GM21786 (cell line): Measurements from ENCODE around the gene CACTIN.
"Not testable (repeated sequence)": the region's sequence is repeated elsewhere in the genome, so short reads cannot be mapped to it uniquely, and the experiment has no call there.

Source experiments
- ATAC-seq: cut with Tn5 transposase; IDR thresholded peaks from one replicate; pipeline ENCODE4 v1.9.1; 2021; ENCODE audit not compliant: unreplicated experiment

Gene CACTIN

DNA sequence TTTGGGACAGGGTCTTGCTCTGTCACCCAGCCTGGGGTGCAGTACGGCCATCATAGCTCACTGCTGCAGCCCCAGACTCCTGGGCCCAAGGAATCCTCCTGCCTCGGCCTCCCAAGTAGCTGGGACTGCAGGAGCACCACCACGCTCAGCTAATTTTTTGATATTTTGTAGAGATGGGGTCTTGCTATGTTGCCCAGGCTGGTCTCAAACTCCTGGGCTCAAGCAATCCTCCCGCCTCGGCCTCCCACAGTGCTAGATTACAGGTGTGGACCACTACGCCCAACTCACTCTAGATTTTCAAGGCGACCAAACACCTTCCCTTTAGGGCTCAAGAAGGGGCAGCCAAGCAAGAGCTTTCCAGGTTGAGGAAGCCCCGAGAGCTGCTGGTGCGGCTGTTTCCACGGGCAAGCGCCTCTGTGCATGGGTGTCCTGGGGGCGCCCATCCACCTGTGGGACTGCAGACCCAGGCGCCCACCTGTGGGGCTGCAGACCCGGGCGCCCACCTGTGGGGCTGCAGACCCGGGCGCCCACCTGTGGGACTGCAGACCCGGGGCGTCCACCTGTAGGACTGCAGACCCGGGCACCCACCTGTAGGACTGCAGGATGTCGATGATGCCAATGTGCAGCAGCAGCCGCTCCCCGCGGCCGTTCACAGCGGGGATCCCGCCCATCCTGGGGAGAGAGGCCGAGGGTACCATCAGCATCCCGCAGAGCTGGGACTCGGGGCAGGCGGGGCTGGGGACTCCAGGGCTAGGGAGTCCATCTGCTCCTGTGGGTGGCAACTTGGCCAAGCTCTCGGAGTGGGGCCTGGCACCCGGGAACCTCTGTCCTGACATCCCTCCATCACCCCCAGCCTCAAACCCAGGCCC is 21.7 kb upstream of the CACTIN start:
- ATAC-seq = no peak

DNA sequence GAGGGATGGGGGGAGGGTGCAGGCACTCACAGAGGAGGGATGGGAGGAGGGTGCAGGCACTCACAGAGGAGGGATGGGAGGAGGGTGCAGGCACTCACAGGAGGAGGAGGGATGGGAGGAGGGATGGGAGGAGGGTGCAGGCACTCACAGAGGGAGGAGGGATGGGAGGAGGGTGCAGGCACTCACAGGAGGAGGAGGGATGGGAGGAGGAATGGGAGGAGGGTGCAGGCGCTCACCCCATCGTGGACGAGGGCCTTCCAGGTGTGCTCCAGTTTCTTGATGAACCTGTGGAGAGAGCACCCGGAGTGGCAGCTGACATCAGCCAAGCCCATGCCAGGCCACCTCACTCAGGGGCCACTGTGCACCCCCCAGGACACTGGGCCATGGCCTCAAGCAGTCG is 20.5 kb upstream of the CACTIN start:
- not testable (repeated sequence) for ATAC-seq

DNA sequence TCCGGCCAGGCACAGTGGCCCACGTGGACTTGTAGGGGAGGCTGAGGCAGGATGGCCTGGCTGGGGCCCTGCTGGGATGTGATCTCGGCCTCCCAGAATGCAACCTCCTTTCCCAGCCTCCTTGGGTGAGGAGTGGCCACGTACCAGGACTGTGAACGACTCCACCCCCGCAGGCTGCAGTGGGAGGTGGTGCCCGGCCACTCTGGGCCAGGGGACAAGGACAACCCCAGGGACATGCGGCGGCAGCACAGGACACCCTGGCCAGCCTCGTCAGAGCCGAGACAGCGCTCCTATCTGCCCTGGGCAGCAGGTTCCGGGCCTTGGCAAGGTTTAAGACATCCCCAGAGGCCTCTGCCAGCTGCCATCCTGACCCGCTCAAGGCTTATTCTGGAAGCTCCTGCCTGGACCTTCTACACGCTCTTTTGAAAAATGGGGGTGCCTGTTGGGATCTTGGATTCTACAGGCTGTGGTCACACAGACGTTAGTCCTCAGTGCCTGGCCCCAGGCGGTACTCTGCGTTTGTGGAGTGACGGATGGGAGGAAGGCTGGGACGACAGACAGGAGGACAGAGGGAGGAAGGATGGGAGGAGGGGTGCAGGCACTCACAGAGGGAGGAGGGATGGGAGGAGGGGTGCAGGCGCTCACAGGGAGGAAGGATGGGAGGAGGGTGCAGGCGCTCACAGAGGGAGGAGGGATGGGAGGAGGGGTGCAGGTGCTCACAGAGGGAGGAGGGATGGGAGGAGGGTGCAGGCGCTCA is 19.9 kb upstream of the CACTIN start:
- no peak for ATAC-seq

DNA sequence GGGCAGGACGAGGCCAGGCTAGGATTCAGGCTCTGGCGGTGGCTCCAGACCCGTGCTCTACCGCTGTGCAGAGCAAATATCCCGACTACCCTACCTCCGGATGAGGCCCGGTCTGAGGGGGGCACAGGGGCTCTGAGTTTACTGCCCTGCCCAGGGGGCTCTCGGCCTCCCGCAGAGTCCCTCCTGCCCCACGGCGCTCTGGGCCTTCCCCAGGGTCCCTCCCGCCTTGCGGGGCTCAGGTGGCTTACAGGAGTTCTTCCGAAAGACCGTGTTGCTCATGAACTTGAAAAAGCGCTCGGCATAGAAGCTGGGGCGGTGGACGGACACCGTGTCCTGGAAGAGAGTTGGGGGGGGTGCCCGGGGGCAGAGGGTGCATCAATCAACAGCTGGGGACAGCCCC is 19.1 kb upstream of the CACTIN start:
- ATAC-seq = no peak

DNA sequence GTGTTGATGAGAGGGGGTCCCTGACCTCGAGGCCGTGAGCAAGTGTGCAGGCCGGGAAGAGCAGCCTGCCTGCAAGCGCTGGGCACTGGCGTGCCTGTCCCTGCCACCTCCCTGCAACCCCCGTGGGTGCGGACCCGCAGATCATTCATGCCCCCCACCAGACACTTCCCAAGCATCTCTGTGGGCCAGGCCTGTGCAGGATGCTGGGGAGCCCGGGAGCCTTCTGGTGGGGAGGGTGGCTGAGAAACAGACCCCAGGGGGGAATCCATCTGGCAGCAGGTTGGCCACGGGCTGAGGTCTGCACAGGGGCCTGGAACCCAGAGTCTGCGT is 18.4 kb upstream of the CACTIN start:
- ATAC-seq = no peak

DNA sequence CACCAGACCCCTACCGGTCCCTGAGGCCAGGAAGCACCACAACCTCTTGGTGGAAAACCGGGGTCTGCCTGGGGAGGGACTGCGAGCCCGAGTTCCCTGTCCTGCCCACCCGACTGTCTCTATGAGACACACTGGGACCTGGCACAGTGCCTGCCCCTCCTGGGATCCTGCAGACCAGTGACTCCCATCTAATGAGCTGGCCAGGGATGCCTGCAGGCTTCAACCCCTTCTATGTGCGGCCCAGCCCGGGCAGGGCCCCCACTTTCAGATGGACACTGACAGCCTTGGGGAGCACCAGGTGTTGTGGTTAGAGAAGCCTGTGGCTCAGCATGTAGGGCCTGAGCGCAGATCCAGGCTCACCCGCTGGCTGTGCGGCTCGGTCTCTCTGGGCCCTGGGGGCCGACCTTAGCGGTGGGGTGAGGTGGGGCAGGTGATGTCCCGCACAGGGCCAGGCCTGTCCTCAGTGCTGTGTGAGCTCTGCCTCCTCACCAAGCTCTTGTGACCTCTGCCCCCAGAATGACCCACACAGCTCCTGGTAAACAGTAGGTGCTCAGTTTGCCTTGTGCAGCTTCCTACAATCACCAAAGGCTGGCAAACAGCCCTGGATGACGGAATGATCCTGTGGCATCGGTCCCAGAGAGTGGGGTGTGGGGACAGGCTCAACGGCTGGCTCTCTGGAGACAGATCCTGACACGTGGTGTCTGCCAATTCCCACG is 17.9 kb upstream of the CACTIN start:
- ATAC-seq = no peak

DNA sequence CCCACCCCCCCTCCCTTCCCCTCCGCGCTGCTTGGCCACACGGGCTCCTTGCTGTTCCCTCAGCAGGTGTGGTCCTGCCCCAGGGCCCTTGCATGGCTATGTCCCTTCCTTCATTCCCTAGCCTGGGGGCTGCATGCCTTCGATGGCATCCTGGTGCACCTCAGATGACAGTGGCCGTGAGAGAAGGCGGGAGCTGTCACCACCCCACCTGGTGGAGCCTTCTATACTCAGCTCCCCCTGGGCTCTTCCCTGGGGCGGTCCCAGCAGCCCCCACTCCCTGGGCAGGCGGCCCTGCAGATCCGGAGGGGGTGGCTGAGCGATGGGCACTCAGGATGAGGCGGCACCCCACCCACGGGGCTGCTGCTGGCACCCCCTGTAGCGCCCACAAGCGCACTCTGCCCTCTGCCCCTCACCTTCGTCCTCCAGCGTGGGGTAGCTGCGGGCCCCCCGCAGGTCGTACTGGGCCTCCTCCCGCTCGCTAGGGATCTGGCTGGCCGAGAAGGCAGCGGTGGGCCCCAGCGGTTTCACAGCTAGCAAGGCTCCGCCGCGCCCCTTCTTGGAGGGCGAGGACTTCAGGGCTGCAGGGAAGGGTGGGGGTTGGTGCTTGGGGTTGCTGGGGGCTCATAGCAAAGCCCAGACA is 17.2 kb upstream of the CACTIN start:
- no peak for ATAC-seq

DNA sequence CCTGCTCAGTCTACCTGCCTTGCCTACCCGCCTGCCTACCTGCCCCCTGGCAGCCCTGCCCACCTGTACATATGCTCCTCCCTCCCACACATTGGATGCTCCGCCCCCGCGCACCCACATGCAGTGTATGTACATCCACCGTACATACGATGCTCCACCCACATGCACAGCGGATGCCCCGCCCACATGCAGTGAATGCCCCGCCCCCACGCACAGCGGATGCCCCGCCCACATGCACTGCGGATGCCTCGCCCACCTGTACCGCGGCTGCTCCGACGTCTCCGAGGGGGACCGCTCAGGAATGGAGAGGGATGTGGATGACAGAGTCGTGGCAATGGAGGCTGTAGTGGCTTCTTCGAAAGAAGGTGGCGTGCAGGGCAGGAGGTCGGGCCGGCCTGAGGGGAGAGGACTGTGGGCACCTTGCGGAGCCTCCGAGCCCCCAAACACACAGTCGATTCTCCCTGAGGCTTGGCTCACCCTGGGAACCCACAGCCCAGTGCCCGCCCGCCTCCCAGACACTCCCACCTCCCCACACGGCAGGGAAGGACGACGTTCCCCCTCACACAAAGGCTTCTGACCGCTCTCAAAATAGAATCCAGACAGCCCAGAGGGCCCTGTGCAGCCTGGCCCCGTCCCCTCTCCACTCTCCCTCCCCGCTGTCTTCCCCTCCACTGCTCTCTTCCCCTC is 16.5 kb upstream of the CACTIN start:
- ATAC-seq = no peak

DNA sequence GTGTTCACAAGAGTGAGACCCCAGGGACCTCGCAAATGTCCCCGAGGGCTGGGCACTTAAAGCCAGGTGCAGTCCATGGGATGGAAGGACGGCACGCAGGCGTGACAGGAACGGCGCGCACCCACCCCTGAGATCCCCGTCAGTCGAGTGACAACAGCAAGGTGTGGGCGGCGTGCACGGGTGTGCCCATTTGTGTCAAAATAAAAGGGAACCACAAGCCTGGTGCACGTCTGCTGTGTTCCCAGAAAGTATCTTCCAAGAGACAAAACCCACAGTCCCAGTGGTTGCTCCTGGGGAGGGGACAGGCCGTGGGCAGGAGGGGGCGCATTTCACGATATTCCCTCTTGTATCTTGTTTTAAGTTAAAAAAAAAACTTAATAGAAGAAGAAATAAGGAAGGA is 15.7 kb upstream of the CACTIN start:
- ATAC-seq = no peak

DNA sequence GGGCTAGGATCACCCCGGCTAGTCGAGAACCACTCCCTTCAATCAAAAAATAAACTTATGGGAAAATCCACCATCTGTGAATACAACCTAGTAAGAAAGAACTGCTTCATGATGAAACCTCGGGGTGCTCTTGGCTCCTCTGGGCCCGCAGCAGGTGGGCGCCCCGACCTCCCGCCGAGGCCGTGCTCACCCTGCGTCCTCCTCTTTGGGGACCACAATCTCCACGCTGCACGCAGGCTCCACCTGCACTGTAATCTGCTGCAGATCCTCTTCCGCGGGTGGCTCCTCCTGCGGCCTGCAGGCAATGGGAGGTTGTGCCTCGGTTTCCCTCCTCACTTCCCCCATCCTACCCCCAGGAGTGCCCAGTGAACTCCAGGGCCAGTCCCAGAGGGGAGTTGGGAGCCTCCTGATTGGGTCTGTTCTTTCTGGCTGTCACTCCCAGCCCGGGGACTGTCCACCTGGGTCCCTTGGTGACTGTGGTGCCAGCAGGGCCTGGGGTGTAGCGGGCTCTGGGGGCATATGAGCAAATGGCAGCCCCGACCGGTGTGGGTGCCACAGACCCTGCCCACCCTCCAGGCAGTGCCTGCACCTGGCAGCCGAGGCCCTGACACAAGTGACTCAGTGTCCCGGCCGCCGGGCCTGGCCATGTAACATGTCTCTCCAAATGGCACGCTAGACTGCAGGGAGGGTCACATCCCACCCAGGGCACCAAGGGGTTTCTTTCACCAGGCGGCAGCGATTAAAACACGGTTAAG is 15.1 kb upstream of the CACTIN start:
- ATAC-seq = no peak

DNA sequence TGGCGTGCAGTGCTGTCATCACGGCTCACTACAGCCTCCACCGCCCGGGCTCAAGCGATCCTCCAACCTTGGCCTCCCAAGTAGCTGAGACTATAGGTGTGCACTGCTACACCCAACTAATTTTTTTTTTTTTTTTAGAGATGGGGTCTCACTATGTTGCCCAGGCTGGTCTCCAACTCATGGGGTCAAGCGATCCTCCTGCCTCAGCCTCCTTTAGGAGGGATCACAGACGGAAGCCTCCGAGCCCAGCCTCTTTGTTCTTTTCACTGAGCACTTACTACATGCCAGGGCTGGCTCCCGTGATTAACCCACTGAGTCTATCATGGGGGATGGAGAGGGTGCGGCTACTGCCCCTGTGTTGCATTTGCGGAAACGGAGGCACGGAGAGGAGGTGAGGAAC is 12.9 kb upstream of the CACTIN start:
- no peak for ATAC-seq

DNA sequence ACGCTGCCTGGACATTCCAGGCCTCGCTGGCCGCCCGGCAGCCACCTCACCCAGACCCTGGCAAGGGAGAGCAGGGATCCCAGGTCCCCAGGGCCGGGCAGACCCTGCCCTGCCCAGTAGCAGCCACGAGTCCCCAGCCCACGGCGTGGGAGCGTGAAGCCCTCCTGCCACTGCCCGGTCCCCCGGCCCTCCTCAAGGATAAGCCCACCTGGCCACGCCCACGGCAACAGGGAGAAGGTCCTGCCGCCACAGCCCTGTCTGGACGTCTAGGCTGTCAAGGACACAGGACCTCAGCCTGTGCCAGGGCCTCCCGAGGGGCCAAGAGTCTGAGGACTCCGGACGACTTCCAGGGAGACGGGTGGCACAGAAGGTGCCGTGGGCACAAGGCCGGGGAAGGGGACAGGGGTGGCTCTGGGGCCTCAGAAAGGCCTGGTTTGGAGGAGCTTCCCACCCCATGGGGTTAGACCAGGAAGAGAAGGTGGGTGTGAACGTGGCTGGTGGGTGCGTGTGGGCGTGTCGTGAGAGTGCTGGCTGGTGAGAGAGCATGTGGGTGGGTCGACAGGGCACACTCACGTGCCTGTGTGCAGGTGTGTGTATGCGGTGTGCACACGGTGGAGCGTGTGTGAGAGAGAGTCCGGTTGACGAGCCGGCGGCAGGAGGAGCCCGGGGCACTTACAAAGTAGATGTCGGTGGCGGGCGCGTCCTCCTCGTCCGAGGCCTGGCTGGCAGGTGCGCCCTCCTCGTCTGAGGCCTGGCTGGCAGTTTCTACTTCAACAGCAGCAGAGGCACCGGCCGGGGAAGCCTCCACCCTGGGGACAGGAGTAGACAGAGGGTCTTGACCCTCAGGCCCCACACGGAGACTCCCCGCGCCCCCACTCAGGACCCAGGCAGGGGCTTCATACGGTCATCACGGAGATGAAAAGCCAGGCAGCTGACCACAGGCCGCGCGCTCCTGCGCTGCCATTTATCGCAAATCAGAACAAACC is 11.9 kb upstream of the CACTIN start:
- no peak for ATAC-seq

DNA sequence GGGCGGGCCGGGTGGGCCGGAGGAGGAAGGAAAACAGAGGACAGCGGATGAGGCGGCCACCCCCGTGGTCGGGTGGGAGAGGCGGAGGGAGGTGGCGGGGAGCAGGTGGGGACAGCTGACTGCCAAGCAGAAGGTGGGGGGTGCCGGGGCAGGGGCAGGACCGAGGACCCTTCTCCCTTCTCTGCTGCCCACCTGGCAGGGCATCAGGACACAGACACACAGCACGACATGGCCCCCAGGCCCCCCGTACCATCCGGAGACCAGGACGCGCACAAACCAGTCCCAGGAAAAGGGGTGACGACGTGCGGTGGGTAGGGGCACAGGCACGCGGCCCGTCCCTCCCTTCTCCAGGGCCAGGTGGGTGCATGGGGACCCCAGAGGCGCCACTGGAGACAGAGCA is 11.0 kb upstream of the CACTIN start:
- ATAC-seq = no peak

DNA sequence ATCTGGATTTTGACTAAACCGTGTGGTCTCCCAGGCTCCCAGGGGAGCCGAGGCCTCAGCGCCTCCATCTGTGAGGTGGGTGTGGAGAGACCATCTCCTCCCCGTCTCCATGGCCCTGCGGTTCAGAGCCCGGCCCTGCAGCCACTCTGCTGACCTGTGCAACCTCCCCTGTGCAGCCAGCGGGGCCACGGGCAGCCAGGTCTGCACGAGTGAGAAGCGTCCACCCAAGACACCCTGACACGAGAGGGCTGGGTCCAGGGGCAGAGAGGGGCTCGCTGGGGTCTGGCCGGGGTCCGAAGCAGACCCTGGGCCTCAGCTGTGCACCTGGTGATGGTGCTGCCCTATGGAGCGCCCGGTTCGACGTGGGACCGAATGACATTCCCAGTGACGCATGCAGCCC is 10.4 kb upstream of the CACTIN start:
- ATAC-seq = no peak

DNA sequence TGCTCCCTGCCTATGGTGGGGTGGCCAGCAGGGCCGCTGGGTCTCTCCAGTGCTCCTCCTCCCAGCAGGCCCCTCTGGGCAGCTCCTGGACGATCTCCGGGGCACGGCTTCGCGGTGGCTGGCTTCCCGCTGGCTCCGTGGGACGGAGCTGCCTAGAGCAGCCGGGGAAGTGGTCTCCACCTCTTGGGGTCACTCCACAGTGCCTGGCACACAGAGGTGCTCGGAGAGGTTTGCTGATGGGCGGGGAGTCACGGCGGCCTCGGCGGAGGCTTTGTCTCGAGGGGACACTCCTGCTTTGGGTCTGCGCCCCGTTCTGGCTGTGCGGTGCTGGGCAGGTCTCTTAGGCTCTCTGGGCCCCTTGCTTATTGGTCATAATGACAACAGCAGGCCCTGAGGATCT is 9.9 kb upstream of the CACTIN start:
- no peak for ATAC-seq

DNA sequence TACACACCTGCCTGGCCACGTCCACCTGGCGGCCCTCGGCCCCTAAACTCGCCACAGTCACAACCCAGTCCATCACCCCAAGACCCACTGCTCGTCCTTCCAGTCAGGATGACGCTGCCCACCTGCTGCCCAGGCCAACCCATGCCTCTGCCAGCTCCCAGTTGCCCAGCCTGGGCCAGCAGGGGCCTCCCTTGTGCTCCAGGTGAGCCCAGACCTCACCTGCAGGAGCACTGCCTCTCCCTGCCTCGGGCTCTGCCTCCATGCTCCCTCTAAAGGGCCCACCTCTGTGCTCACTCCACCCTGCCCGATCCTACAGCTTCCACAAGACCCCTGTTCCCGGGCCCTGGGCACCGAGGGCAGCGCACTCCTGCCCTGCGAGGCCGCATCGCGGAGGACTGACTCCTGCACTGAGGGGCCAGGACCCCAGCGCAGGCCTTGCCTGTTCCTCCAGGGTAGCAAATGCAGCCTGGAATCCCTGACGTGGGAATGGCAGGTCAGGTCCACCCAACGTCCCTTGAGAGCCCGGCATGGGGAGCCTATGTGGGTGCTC is 8.0 kb upstream of the CACTIN start:
- no peak for ATAC-seq

DNA sequence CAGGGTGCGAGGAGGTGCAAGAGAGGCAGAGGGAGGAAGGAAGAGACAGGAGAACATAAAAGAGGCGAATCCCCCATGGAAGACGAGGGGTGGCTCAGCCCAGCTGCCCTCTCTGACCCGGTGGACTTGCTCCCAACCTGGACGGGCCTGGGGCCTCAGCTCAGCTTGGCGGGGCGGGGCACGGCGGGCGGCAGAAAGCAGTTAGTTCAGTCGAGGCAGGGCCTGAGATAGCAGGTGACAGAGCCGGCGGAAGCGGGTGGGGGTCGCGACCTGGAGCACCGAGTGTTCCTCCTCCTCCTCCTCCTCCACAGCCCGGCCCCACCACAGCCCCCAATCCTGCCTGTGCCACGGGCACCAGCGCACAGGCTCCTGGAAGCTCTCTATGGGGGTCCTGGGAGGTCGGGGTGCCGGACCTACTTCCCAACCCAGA is 7.0 kb upstream of the CACTIN start:
- ATAC-seq = no peak

DNA sequence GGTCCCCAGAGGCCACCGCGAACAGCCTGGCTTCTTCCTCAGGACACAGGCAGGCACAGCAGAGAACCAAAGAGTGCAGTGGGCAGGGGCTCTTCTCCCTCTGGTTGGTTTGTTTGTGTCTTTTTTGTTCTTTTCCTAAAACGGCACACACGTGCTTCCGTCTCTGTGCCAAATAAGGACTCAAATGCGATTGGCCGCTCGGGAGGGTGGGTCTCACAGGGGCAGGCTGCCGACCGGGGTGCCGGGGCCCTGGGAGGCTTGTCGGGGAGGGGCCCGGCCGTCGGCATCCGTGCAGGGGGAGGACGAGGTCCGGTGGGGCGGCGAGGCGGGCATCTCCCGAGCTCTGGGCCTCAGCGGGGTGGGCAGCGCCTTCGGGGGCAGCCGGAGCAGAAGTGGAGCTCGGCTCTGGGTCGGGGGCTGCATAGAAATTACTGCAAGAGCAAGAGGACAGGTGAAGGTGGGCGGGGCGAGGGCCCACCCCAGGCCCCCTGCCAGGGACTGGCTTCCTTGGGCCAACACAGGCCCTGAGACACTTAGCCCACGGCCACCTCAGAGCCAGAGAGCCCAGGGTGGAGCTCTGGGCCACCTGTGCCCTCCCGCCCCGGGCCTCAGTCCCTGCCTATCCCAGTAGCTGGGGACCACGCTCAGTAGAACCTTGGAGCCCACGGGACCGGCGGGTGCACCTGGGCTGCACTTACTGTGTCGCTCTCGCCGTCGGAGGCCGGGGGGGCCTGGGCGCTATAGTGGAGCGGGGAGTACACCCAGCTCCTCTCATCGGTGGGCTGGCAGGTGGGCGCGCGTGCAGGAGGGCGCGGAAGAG is 6.4 kb upstream of the CACTIN start:
- ATAC-seq = no peak
